Neural cell (in vitro differentiated cells): ENCODE data around the gene PLEKHG5.

Experiments
- EP300 ChIP-seq: fragments of 450-650 bp; conservative IDR thresholded peaks from 2 replicates; pipeline ENCODE4 v1.6.1; 2014; ENCODE audit warnings: antibody characterized with exemption, mild to moderate bottlenecking, moderate library complexity; ENCODE audit not compliant: poor library complexity, severe bottlenecking
- POLR2AphosphoS5 ChIP-seq: IDR thresholded peaks from 2 replicates; pipeline ENCODE4 v1.6.1; 2012
- RAD21 ChIP-seq: fragments of 450-650 bp; conservative IDR thresholded peaks from 2 replicates; pipeline ENCODE4 v1.6.1; 2014; ENCODE audit warnings: antibody characterized with exemption, mild to moderate bottlenecking, moderate library complexity
- SMC3 ChIP-seq: fragments of 450-650 bp; conservative IDR thresholded peaks from 2 replicates; pipeline ENCODE4 v1.6.1; 2014; ENCODE audit warnings: antibody characterized with exemption, mild to moderate bottlenecking, moderate library complexity; ENCODE audit not compliant: poor library complexity
- TF ChIP-seq, protein P1 (sequence below): fragments of 450-650 bp; IDR thresholded peaks from 2 replicates; pipeline ENCODE4 v1.5.1; 2014; ENCODE audit warnings: antibody characterized with exemption, mild to moderate bottlenecking, moderate library complexity; ENCODE audit not compliant: poor library complexity, severe bottlenecking
- TF ChIP-seq, protein P2 (sequence below): IDR thresholded peaks from 2 replicates; pipeline ENCODE4 v1.6.1; 2012; ENCODE audit warnings: borderline replicate concordance

DNA sequence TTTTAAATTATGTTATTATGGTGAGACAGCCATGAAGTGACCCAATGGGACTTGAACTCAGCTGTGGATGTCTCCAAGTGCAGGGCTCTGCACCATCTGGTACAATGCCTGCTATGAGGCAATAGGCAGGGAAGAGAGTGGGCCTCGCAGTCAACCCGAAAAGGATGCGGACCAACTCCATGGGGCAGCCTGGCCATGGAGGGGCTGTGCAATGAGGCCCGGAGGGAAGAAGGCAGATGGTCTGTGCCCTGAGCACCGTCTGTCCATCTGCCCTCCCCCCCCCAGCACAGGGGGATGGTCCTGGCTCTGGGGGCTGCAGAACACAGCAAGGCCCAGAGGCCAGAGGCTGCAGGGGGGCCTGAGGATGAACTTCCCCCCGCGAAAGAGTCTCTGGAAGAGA lies 49.9 kb downstream of the PLEKHG5 start:
- TF ChIP-seq, protein P1, sequence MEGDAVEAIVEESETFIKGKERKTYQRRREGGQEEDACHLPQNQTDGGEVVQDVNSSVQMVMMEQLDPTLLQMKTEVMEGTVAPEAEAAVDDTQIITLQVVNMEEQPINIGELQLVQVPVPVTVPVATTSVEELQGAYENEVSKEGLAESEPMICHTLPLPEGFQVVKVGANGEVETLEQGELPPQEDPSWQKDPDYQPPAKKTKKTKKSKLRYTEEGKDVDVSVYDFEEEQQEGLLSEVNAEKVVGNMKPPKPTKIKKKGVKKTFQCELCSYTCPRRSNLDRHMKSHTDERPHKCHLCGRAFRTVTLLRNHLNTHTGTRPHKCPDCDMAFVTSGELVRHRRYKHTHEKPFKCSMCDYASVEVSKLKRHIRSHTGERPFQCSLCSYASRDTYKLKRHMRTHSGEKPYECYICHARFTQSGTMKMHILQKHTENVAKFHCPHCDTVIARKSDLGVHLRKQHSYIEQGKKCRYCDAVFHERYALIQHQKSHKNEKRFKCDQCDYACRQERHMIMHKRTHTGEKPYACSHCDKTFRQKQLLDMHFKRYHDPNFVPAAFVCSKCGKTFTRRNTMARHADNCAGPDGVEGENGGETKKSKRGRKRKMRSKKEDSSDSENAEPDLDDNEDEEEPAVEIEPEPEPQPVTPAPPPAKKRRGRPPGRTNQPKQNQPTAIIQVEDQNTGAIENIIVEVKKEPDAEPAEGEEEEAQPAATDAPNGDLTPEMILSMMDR: no peak
- TF ChIP-seq RAD21 (no peak), EP300 (no peak), SMC3 (no peak), POLR2AphosphoS5 (no peak)
- TF ChIP-seq, protein P2, sequence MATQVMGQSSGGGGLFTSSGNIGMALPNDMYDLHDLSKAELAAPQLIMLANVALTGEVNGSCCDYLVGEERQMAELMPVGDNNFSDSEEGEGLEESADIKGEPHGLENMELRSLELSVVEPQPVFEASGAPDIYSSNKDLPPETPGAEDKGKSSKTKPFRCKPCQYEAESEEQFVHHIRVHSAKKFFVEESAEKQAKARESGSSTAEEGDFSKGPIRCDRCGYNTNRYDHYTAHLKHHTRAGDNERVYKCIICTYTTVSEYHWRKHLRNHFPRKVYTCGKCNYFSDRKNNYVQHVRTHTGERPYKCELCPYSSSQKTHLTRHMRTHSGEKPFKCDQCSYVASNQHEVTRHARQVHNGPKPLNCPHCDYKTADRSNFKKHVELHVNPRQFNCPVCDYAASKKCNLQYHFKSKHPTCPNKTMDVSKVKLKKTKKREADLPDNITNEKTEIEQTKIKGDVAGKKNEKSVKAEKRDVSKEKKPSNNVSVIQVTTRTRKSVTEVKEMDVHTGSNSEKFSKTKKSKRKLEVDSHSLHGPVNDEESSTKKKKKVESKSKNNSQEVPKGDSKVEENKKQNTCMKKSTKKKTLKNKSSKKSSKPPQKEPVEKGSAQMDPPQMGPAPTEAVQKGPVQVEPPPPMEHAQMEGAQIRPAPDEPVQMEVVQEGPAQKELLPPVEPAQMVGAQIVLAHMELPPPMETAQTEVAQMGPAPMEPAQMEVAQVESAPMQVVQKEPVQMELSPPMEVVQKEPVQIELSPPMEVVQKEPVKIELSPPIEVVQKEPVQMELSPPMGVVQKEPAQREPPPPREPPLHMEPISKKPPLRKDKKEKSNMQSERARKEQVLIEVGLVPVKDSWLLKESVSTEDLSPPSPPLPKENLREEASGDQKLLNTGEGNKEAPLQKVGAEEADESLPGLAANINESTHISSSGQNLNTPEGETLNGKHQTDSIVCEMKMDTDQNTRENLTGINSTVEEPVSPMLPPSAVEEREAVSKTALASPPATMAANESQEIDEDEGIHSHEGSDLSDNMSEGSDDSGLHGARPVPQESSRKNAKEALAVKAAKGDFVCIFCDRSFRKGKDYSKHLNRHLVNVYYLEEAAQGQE: no peak
